Spleen (tissue), 11 donors: ENCODE results near the gene CHM. TPM values are rescaled to one million over a fixed set of nuclear protein-coding genes. Genes with fewer than 3 reads are reported as not detected.
"Not testable (repeated sequence)": the region's sequence is repeated elsewhere in the genome, so short reads cannot be mapped to it uniquely, and the experiment has no call there.

ENCODE experiments used
- DNase-seq: peaks from one replicate; pipeline ENCODE4 v3.0.0-alpha.2; 2020
- H3K27ac ChIP-seq, 8 donors: fragments of 200-600 bp; sonication (generic) in 7 of 8; 1 replicate in 4 of 8; 2 replicates in 4 of 8; pipeline versions ENCODE4 v1.5.0 to v1.8.0; 2016 to 2021; ENCODE audit warnings: inconsistent platforms in 4 of 8, mild to moderate bottlenecking in 4 of 8, moderate library complexity in 1 of 8
- H3K27me3 ChIP-seq, 7 donors: fragments of 200-600 bp; sonication (generic) in 6 of 7; replicated peaks in 1 of 7; 1 replicate in 4 of 7; 2 replicates in 3 of 7; pipeline versions ENCODE4 v1.5.0 to v1.8.0; 2016 to 2021; ENCODE audit warnings: inconsistent platforms in 3 of 7, mild to moderate bottlenecking in 1 of 7
- H3K36me3 ChIP-seq, 6 donors: fragments of 200-600 bp; sonication (generic) in 5 of 6; 1 replicate in 4 of 6; 2 replicates in 2 of 6; pipeline versions ENCODE4 v1.5.0 to v1.8.0; 2016 to 2021; ENCODE audit warnings: inconsistent platforms in 2 of 6
- H3K4me1 ChIP-seq, 6 donors: fragments of 200-600 bp; sonication (generic) in 5 of 6; 1 replicate in 3 of 6; 2 replicates in 3 of 6; pipeline versions ENCODE4 v1.5.0 to v1.8.0; 2016 to 2021; ENCODE audit warnings: inconsistent platforms in 3 of 6
- H3K4me3 ChIP-seq, 8 donors: fragments of 200-600 bp; sonication (generic) in 7 of 8; 1 replicate in 4 of 8; 2 replicates in 4 of 8; pipeline versions ENCODE4 v1.5.0 to v1.8.0; 2016 to 2021; ENCODE audit warnings: inconsistent platforms in 4 of 8, mild to moderate bottlenecking in 4 of 8, moderate library complexity in 2 of 8
- H3K9me3 ChIP-seq, 8 donors: fragments of 200-600 bp; sonication (generic) in 7 of 8; 1 replicate in 4 of 8; 2 replicates in 4 of 8; pipeline versions ENCODE4 v1.5.0 to v1.8.0; 2016 to 2021; ENCODE audit warnings: inconsistent platforms in 4 of 8
- POLR2A ChIP-seq, 3 donors: fragments of 450-650 bp; IDR thresholded peaks; one replicate each; pipeline ENCODE4 v1.5.1; 2017; ENCODE audit warnings: antibody characterized with exemption in 3 of 3, mild to moderate bottlenecking in 1 of 3
- POLR2AphosphoS5 ChIP-seq, 3 donors: sonication (generic); formaldehyde crosslinking; IDR thresholded peaks; one replicate each; pipeline ENCODE4 v1.5.1; 2017; ENCODE audit warnings: antibody characterized with exemption in 3 of 3
- WGBS, 5 donors: extraction: QIAGEN DNeasy Blood & Tissue Kit in 3 of 5; methylation state at CpG; one replicate each; pipeline versions ENCODE4 v1.1.5 to v1.1.7; 2013 to 2018; 5-methylcytosine and 5-hydroxymethylcytosine counted together
- intact Hi-C: fragments of 100-400 bp; cut with DNase I; formaldehyde crosslinking; loops from one replicate; pipeline ENCODE4 v1.15.0; 2023; ENCODE audit warnings: low total_unique reads
- polyA plus RNA-seq, 3 donors: library from polyadenylated mRNA; stranded (reverse); fragments of 200-250 nt; gene quantifications; one replicate each; pipeline ENCODE4 v1.2.1, GENCODE V29; 2013
- total RNA-seq, 7 donors: library from RNA; depleted of rRNA in 3 of 7; stranded (reverse); fragments of >200 nt in 3 of 7; fragmentation: NEBNext Ultra II Directional in 4 of 7; extraction: Animal tissue kit (Norgen Biotek cat#: 25700) in 4 of 7; gene quantifications; one replicate each; pipeline versions ENCODE4 v1.1.0 to v1.2.1, GENCODE V29; 2016 to 2021
- TF ChIP-seq, protein P1 (sequence below), 11 experiments: fragments of 200-600 bp in 7 of 11; fragments of 450-650 bp in 4 of 11; sonication (generic) in 4 of 11; IDR thresholded peaks in 8 of 11; conservative IDR thresholded peaks in 3 of 11; 1 replicate in 7 of 11; 2 replicates in 4 of 11; pipeline versions ENCODE4 v1.4.0 to v1.8.0; 2016 to 2021; ENCODE audit warnings: antibody characterized with exemption in 11 of 11, inconsistent platforms in 4 of 11, mild to moderate bottlenecking in 1 of 11
- donor health status: healthy with polysubstance abuse.
- donor health status: DM: no; HTN: no; CAD: no; lungs with moderate emphysema.
- donor health status: DM: no; HTN: no; CAD: no.
- donor health status: Bipolar disorder and iron deficiency.
- donor health status: healthy.
- donor health status: DM: no; HTN: no; CAD: no.
- donor health status: DM: yes; HTN: yes; CAD: no.

The CHM gene
- total and polyA plus RNA-seq, 10 donors, result 9.3 to 35.3 (median 23.3) TPM

DNA sequence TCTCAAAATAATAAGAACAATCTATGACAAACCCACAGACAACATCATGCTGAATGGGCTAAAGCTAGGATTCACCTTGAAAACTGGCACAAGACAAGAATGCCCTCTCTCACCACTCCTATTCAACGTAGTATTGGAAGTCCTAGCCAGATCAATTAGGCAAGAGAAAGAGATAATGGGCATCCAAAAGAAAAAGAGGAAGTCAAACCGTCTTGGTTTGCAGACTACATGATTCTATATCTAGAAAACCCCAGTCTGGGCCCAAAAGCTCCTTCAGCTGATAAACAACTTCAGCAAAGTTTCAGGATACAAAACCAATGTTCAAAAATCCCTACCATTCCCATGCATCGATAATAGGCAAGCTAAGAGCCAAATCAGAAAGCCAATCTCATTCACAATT lies 59.0 kb downstream of the CHM start:
- H3K27me3 ChIP-seq, result no peaks in the 10 kb centered on the region
- 41 to 77% (median 57%) methylated on average over 3 of the region's 3 CpGs for WGBS, 5 donors

GRCh38 chrX:85980286-85980685 lies 67.1 kb downstream of the CHM start:
- Histone ChIP-seq H3K27ac (no peak overlapping the region), H3K9me3 (no peaks in the 10 kb centered on the region), H3K27me3 (no peaks in the 10 kb centered on the region), H3K4me1 (no peaks in the 10 kb centered on the region), H3K36me3 (peaks cover 0 to 29% (median 5%) of the 10 kb centered on the region in 6 donors), H3K4me3 (no peak overlapping the region)
- no peak for DNase-seq
- TF ChIP-seq, protein P1, sequence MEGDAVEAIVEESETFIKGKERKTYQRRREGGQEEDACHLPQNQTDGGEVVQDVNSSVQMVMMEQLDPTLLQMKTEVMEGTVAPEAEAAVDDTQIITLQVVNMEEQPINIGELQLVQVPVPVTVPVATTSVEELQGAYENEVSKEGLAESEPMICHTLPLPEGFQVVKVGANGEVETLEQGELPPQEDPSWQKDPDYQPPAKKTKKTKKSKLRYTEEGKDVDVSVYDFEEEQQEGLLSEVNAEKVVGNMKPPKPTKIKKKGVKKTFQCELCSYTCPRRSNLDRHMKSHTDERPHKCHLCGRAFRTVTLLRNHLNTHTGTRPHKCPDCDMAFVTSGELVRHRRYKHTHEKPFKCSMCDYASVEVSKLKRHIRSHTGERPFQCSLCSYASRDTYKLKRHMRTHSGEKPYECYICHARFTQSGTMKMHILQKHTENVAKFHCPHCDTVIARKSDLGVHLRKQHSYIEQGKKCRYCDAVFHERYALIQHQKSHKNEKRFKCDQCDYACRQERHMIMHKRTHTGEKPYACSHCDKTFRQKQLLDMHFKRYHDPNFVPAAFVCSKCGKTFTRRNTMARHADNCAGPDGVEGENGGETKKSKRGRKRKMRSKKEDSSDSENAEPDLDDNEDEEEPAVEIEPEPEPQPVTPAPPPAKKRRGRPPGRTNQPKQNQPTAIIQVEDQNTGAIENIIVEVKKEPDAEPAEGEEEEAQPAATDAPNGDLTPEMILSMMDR (IDR thresholded peaks at IDR 0.05 in 8 of 11, conservative IDR thresholded peaks at IDR 0.05 in 3 of 11), result no peak
- intact Hi-C loops, result no loop called here
- 93 to 100% (median 98%) methylated on average over 1 of the region's 1 CpG for WGBS, 5 donors

More for the DNA sequence above, 59.0 kb downstream of the CHM start:
- peaks cover 0 to 8% (median 0%) of the 10 kb centered on the region in 6 donors for H3K36me3 ChIP-seq
- H3K4me3 ChIP-seq, result no peak overlapping the region
- H3K27ac ChIP-seq, result no peak overlapping the region
- intact Hi-C loops, result no loop called here
- H3K4me1 ChIP-seq, result no peaks in the 10 kb centered on the region
- TF ChIP-seq POLR2A (IDR thresholded peaks at IDR 0.05), result no peak
- TF ChIP-seq, protein P1 (IDR thresholded peaks at IDR 0.05 in 8 of 11, conservative IDR thresholded peaks at IDR 0.05 in 3 of 11), result no peak
- no peak for TF ChIP-seq POLR2AphosphoS5 (IDR thresholded peaks at IDR 0.05)
- H3K9me3 ChIP-seq, result peaks cover 0 to 14% (median 0%) of the 10 kb centered on the region in 8 donors
- no peak for DNase-seq

- TF ChIP-seq POLR2AphosphoS5 (IDR thresholded peaks at IDR 0.05), result no peak
- TF ChIP-seq, protein P1 (IDR thresholded peaks at IDR 0.05 in 8 of 11, conservative IDR thresholded peaks at IDR 0.05 in 3 of 11), result no peak
- Histone ChIP-seq H3K9me3 (no peaks in the 10 kb centered on the region), H3K27ac (no peak overlapping the region), H3K27me3 (no peaks in the 10 kb centered on the region), H3K36me3 (peaks cover 0 to 43% (median 6%) of the 10 kb centered on the region in 6 donors), H3K4me3 (no peak overlapping the region), H3K4me1 (no peaks in the 10 kb centered on the region)
- 58 to 84% (median 65%) methylated on average over 3 of the region's 3 CpGs for WGBS, 5 donors
- intact Hi-C loops, result no loop called here
- no peak for DNase-seq
Observed at GRCh38 chrX:85977218-85977617, 70.1 kb downstream of the CHM start.

DNA sequence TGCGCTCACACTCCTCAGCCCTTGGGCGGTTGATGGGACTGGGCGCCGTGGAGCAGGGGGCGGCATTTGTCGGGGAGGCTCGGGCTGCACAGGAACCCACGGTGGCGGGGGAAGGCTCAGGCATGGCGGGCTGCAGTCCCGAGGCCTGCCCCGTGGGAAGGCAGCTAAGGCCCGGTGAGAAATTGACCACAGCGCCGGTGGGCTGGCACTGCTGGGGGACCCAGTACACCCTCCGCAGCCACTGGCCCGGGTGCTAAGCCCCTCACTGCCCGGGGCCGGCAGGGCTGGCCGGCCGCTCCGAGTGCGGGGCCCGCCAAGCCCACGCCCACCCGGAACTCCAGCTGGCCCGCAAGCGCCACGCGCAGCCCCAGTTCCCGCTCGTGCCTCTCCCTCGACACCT lies 75.0 kb downstream of the CHM start:
- H3K36me3 ChIP-seq, result peaks cover 0 to 46% (median 9%) of the 10 kb centered on the region in 6 donors
- H3K4me1 ChIP-seq, H3K4me3 ChIP-seq, H3K9me3 ChIP-seq, intact Hi-C loops, H3K27ac ChIP-seq, H3K27me3 ChIP-seq: not testable (repeated sequence)
- DNase-seq, result peak; percentile 66
- 96 to 100% (median 99%) methylated on average over 1 to 33 of the region's 33 CpGs for WGBS, 5 donors

DNA sequence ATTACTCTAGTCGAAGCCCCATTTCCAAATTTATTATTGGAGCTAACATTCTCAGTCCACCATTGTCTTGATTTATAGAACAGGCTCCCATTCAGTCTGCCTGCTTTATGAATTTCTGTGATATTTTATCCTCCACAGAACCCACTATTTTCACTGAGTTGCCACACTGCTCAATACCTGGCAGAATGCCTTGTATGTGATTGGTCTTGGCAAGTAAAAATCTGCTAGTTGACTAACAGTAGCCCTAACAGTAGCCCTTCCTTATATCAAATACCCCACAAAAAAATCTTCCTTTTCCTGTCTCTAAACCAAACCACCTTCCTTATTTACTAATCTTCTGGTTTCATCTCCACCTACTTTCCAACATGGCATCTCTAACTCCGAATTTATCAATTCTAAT lies 82.6 kb downstream of the CHM start:
- Histone ChIP-seq H3K36me3 (peaks cover 0 to 8% (median 0%) of the 10 kb centered on the region in 6 donors), H3K27me3 (no peaks in the 10 kb centered on the region), H3K4me1 (no peaks in the 10 kb centered on the region), H3K27ac (no peak overlapping the region), H3K9me3 (no peaks in the 10 kb centered on the region), H3K4me3 (no peak overlapping the region)
- TF ChIP-seq POLR2AphosphoS5 (IDR thresholded peaks at IDR 0.05), result no peak
- TF ChIP-seq, protein P1 (IDR thresholded peaks at IDR 0.05 in 8 of 11, conservative IDR thresholded peaks at IDR 0.05 in 3 of 11), result no peak
- no peak for TF ChIP-seq POLR2A (IDR thresholded peaks at IDR 0.05)
- intact Hi-C loops, result no loop called here
- 44 to 94% (median 65%) methylated on average over 2 of the region's 2 CpGs for WGBS, 5 donors
- no peak for DNase-seq
